GM10266 (cell line): ENCODE results near the gene RELA.

Experiments used
- DNase-seq: peaks from one replicate; pipeline ENCODE4 v3.0.0; 2012; ENCODE audit errors: extremely low spot score
- TF ChIP-seq, protein P1 (sequence below): IDR thresholded peaks from 2 replicates; pipeline ENCODE4 v1.5.1; 2012; ENCODE audit warnings: mild to moderate bottlenecking, low read depth; ENCODE audit not compliant: control insufficient read depth, insufficient read depth; ENCODE audit errors: missing control alignments

The RELA gene

DNA sequence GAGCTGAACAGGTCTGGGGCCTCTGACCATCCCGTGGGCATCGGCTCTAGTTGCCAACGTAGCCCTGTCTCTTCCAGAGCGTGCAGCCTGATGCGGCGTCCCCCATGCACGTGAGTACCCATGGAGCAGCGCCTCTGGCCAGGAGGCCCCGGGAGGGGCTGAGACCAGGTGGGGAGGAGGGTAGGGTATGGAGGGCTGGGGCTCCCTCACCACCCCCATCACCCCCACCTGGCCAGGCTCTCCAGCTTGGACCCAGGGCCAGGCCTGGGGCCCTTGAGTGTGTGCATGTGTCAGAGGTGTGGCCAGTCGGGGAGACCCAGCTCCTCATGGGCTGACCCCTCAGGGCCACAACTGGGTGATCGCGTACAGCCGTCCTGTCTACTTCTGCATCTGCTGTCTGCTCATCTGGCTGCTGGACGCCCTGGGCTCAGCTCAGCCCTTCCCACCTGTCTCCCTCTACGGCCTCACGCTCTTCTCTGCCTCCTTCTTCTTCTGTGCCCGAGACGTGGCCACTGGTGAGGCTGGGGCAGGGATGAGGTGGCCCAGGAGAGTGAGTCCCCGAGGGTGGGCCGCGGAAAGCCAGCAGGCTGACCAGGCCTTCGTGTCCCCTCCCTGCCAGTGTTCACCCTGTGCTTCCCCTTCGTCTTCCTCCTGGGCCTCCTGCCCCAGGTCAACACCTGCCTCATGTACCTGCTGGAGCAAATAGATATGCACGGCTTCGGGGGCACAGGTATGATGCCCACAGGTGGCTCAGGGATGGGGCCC is 38.7 kb downstream of the RELA start:
- DNase-seq, result no peak
- TF ChIP-seq, protein P1, sequence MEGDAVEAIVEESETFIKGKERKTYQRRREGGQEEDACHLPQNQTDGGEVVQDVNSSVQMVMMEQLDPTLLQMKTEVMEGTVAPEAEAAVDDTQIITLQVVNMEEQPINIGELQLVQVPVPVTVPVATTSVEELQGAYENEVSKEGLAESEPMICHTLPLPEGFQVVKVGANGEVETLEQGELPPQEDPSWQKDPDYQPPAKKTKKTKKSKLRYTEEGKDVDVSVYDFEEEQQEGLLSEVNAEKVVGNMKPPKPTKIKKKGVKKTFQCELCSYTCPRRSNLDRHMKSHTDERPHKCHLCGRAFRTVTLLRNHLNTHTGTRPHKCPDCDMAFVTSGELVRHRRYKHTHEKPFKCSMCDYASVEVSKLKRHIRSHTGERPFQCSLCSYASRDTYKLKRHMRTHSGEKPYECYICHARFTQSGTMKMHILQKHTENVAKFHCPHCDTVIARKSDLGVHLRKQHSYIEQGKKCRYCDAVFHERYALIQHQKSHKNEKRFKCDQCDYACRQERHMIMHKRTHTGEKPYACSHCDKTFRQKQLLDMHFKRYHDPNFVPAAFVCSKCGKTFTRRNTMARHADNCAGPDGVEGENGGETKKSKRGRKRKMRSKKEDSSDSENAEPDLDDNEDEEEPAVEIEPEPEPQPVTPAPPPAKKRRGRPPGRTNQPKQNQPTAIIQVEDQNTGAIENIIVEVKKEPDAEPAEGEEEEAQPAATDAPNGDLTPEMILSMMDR, result no peak

DNA sequence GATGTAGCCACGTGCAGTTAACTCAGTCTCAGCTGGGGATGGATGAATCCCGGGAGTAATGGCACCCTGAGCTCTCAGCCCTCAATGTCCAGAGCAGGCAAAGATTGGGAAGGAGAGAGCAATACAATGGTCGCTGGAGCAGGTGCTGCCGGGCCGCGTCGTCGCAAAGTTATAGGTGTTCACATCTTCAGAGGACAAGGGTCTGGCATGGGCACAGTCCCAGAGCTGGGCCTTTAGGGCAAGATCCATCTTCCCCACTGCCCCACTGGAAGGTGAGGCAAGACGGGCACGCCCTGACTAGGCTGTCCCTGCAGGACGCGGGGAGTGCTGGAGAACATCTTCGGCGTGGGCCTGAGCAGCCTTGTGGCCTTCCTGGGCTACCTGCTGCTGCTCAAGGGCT is 39.5 kb downstream of the RELA start:
- DNase-seq, result no peak
- TF ChIP-seq, protein P1, result no peak

DNA sequence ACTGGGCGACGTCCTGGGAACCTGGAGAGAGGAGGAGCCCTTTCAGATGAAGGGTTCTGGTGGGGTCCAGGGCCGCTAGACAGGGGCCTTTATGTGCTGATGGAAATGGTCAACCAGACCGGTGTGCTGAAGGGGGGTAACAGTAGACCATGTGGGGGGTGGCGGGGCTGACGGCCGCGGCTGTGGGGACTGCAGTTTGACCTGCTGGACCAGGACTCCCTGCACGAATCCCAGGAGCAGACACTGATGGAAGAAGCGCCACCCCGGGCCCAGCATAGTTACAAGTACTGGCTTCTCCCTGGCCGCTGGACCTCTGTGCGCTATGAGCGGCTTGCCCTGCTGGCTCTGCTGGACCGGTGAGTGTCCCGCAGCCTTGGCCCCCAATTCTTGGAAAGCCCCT is 40.7 kb downstream of the RELA start:
- TF ChIP-seq, protein P1, result no peak
- DNase-seq, result no peak

DNA sequence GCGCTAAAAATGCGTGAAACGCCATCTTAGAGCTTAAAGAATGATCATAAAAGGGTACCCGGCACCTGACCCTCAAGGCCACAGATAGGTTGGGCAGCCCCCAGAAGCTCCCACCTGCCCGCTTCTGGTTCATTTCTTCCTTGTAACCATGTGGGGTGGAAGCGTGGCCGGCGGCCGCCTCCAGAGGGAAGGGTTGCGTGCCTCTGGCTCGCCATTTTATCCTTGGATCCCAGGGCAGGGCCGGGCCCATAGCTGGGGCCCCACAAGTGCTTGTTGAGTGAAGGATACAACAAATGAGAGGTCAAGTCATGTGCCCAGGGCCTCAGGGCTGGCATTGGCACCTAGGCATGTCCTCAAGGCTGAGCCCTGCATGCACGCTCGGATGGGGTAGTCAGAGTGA is 41.3 kb downstream of the RELA start:
- no peak for DNase-seq
- TF ChIP-seq, protein P1, result no peak

DNA sequence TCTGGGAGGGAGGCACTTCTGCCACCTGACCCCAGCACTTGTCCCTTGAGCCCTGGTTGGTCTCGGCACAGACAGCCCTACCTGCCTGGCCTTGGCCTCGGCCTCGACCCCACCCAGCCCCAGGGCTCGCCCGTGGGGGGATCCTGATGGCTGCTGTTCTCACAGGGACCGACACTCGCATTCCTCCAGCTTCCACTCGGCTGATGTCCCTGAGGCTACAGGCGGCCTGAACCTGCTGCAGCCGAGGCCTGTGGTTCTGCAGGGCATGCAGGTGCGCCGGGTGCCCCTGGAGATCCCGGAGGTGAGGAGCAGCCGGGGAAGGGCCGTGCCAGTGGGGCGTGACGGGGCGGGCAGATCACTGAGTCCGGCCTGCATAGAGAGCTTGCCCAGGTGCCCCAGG is 42.0 kb downstream of the RELA start:
- TF ChIP-seq, protein P1, result no peak
- no peak for DNase-seq

DNA sequence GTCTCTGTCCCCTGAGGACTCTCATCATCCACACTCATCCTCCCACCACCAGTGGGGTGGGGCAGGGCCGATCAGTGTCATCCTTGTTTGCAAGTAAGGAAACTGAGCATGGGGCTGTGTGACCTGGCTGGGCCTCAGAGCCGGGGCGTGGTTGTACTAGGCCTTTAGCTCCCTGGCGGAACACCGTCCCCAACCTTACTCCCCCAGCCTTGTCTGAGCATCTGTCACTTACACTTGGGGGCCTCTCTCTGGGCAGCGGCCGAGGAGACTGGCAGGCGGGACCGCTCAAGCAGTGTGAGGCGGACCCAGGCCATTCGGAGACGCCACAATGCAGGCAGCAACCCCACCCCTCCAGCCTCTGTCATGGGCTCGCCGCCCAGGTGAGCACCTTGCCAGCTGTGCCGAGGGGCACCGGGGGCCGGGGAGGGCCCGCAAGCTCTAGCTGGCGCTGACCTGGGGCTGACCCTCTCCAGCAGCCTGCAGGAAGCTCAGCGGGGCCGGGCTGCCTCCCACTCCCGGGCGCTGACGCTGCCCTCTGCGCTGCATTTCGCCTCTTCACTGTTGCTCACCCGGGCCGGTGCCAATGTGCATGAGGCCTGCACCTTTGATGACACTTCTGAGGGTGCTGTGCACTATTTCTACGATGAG is 43.3 kb downstream of the RELA start:
- TF ChIP-seq, protein P1, result no peak
- DNase-seq, result no peak

DNA sequence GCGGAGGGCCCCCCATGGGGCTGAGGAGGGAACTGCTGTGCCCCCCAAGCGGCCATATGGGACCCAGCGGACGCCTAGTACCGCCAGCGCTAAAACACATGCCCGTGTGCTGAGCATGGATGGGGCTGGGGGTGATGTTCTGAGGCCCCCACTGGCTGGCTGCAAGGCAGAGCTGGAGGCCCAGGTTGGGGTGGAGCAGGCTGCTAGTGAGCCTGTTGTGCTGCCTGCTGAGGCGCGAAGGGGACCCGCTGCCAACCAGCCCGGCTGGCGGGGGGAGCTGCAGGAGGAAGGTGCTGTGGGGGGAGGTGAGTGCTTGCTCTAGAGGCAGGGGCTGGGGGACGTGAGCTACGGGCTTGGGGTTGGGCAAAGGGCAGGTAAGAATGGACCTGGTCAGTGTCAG is 44.0 kb downstream of the RELA start:
- TF ChIP-seq, protein P1, result no peak
- no peak for DNase-seq
